AG04449 (cell line): ENCODE data around the gene HSDL1.

Experiments
- CTCF ChIA-PET: fragments of 350-600 bp; formaldehyde crosslinking; extraction: SDS; loops from one replicate; lab custom pipeline; 2021; ENCODE audit warnings: antibody characterized with exemption; lab: Yijun Ruan, JAX
- POLR2A ChIA-PET: fragments of 400-600, 350-600 bp; formaldehyde crosslinking; extraction: SDS; loops from one replicate; lab custom pipeline; 2020; ENCODE audit warnings: antibody characterized with exemption, inconsistent platforms; lab: Yijun Ruan, JAX
- DNase-seq: peaks from one replicate; pipeline ENCODE4 v3.0.0-alpha.2; 2010; ENCODE audit warnings: low read depth, low spot score
- H3K4me3 ChIP-seq: 2 replicates; pipeline ENCODE4 v1.5.1; 2011; ENCODE audit warnings: low read depth, mild to moderate bottlenecking, control low read depth, low read length
- TF ChIP-seq, protein P1 (sequence below): IDR thresholded peaks from one replicate; pipeline ENCODE4 v1.5.1; 2011; ENCODE audit warnings: mild to moderate bottlenecking, moderate library complexity, low read length, control low read depth, inconsistent platforms; ENCODE audit not compliant: insufficient read depth; ENCODE audit errors: missing control alignments

Gene HSDL1

DNA sequence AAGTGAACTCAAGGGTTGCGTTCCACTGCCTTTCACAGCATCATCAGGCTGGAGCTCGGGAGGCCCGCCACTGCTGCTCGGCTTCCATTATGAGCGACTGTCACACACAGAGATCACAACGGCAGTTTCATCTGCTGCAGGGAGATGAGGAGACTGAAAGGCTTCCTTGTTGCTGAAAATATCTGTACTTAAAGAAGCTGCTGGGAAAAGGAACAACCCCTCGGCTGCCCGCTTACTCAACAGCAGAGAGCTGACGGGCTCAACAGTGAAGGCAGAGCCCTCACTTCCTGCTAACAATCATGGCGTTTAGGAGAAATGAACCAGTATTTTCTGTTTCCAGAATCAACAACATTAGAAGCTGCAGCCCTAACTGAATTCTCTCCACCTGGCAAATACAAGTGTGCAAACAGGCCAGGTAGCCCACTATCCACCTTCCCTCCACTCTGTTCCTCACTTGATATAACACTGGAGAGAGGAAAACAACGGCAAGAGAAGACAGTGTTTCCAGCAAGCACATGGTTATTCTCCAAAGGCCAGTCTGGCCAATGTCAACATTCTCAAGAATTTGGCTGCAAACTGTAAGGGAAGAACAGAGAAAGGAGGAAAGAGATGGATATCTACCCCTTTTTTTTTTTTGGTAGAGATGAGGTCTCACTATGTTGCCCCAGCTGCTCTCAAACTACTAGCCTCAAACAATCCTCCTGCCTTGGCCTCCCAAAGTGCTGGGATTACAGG is 62.0 kb downstream of the HSDL1 start:
- TF ChIP-seq, protein P1, sequence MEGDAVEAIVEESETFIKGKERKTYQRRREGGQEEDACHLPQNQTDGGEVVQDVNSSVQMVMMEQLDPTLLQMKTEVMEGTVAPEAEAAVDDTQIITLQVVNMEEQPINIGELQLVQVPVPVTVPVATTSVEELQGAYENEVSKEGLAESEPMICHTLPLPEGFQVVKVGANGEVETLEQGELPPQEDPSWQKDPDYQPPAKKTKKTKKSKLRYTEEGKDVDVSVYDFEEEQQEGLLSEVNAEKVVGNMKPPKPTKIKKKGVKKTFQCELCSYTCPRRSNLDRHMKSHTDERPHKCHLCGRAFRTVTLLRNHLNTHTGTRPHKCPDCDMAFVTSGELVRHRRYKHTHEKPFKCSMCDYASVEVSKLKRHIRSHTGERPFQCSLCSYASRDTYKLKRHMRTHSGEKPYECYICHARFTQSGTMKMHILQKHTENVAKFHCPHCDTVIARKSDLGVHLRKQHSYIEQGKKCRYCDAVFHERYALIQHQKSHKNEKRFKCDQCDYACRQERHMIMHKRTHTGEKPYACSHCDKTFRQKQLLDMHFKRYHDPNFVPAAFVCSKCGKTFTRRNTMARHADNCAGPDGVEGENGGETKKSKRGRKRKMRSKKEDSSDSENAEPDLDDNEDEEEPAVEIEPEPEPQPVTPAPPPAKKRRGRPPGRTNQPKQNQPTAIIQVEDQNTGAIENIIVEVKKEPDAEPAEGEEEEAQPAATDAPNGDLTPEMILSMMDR: no peak
- no peak for DNase-seq
- H3K4me3 ChIP-seq: no peak overlapping the region
- CTCF ChIA-PET: interaction anchor here (1.1 to 14.6 kb wide), 7 partner anchors 17 to 401 kb away, joined by 3 to 295 read pairs (median 9); no protein-coding TSS in a partner anchor
- POLR2A ChIA-PET: interaction anchor here (0.6 kb wide), 1 partner anchor 9 kb away, joined by 3 read pairs; no protein-coding TSS in a partner anchor

DNA sequence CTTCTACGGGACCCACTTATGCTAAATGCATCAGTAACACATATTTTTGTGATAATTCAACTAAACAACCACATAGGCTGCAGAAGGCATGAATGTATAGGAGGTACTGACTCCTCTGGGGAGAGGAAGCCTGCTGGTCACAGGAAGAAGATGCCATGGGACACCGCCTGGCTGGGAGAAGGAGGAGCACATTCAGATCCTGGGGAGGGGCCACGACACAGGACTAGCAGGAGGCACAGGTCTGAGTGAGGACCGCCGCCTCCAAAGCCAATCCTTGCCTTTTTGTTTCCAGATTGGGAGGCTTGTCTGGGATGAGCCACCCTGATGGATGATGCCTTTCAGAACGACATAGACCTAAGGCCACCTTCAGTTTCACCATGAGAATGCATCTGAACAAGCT is 62.9 kb downstream of the HSDL1 start:
- TF ChIP-seq, protein P1: no peak
- no peak overlapping the region for H3K4me3 ChIP-seq
- ChIA-PET CTCF (interaction anchor here (1.1 to 14.6 kb wide), 6 partner anchors 10 to 402 kb away, joined by 3 to 295 read pairs (median 12); partner anchors contain the start of gene TAF1C), POLR2A (no interaction called here)
- no peak for DNase-seq

DNA sequence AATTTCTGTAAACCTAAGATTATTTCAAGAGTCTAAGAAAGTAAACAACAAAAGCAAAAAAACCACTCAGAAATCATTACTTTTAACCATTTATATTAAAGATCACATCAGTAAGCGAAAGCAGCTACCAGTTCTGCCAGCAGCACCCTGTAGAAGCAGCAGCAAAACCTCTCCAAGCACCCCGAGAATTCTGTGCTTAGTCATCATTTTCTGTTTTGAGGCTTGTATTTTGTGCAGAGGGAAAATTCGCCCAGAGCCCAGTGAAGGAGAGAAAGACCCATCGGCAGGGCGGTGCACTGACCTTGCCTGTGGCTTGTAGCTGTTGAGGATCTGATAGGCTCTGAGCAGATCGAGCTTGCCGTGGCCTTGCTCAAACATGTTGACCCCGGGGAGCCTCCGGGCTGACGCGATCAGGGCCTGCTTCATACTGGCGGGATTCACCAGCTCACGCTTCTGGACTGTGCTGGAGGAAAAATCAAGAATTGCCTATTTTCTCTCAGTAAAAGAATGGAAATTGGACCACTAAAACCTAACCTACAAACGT is 63.5 kb downstream of the HSDL1 start:
- ChIA-PET CTCF (interaction anchor here (1.2 to 14.6 kb wide), 6 partner anchors 9 to 124 kb away, joined by 4 to 295 read pairs (median 12); partner anchors contain the start of gene TAF1C), POLR2A (no interaction called here)
- TF ChIP-seq, protein P1: no peak
- no peak for DNase-seq
- H3K4me3 ChIP-seq: no peak overlapping the region

DNA sequence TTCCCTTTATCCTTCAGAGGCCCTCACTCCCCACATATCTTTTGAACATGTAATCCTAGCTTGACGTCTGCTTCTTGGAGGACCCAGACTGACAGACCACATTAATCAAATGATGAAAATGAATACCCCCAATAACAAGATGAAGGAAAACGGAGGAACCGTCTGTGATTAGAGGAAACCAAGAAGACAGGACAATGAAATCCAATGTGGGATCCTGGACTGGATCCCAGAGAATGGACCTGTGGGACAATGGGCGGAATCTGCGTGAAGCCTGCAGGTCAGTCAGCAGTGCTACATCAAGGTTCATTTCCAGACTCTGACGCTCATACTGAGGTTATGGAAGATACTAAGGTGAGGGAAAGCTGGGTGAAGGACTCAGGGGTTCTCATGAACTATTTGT is 64.2 kb downstream of the HSDL1 start:
- DNase-seq: no peak
- ChIA-PET CTCF (interaction anchor here (1.2 to 14.6 kb wide), 6 partner anchors 9 to 123 kb away, joined by 4 to 295 read pairs (median 12); partner anchors contain the start of gene TAF1C), POLR2A (no interaction called here)
- TF ChIP-seq, protein P1: no peak
- H3K4me3 ChIP-seq: no peak overlapping the region

DNA sequence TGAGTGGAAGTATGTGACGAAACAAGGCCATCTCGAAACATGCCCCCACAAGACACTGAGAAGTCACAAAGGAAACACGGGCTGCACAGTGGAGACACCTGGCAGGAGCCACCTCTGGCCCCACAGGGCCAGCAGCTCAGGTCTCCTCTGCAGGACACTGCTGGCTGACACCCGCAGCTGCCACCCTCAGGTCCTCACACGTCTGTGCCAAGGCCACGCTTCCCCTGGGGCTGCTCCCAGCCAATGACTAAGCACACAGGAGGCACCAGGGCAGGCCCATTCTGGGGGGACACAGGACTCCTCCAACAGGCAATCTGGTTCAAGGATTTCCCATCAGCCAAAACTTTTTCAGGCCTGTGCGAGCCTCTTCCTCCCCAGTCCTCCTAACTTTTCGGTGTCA is 64.6 kb downstream of the HSDL1 start:
- POLR2A ChIA-PET: no interaction called here
- no peak for DNase-seq
- TF ChIP-seq, protein P1: no peak
- no peak overlapping the region for H3K4me3 ChIP-seq
- CTCF ChIA-PET: interaction anchor here (1.7 to 14.6 kb wide), 5 partner anchors 12 to 123 kb away, joined by 6 to 295 read pairs (median 13); partner anchors contain the start of gene TAF1C

DNA sequence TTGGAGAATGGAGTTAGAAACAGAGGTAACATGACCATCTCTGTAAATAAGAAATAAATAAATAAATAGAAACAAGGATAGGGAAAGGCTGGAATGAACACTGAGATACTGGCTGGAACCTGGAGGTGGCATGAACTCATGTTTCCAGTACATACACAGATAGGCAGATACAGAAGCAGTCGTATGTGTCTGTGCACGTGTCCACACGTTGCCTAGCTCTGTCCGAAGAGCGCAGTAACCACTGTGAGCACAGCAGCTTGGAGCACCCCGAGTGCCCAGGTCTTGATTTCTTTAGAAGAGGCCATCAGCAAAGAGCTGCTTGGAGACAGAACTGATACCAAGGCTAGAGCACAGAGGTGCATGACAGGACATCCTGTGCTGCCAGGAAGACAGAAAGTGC is 65.3 kb downstream of the HSDL1 start:
- DNase-seq: no peak
- ChIA-PET CTCF (interaction anchor here (2.7 to 14.6 kb wide), 4 partner anchors 13 to 122 kb away, joined by 12 to 295 read pairs (median 14); partner anchors contain the start of gene TAF1C), POLR2A (no interaction called here)
- TF ChIP-seq, protein P1: no peak
- H3K4me3 ChIP-seq: no peak overlapping the region
